Erythroblast (primary cell): ENCODE measurements around the gene NUDT14.

Experiments
- GATA1 ChIP-seq: IDR thresholded peaks from 2 replicates; pipeline ENCODE4 v1.6.1; 2011; ENCODE audit warnings: low read depth, mild to moderate bottlenecking, control low read depth, low read length, moderate library complexity
- POLR2A ChIP-seq: IDR thresholded peaks from 2 replicates; pipeline ENCODE4 v1.6.1; 2011; ENCODE audit warnings: mild to moderate bottlenecking, low read length

DNA sequence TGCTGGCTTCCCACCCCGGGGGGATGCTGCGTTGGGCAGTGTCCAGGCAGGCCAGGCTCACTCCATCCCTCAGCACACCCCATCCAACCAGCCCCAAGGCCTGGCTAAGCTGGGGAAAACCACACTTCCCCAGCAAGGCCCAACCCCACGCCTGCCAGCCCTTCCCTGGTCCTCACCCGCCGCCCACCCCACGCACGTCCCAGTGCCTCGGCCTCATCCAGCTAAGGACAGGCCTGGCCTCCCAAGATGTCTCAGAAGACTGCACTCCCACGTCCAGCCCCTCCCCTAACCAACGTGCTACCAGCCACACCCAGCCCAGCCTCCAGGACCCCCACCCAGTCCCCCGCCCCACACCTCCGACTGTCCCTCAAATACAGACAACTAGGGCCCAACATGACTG lies 22.3 kb downstream of the NUDT14 start:
- TF ChIP-seq POLR2A = no peak
- TF ChIP-seq GATA1 = no peak
